SU-DHL-6 (cell line): Measurements from ENCODE around the gene SLC26A6.

Experiments used
- H2AFZ ChIP-seq: fragments of 200-600 bp; sonication (generic); 2 replicates; pipeline ENCODE4 v1.6.1; 2014; ENCODE audit warnings: low read depth, mild to moderate bottlenecking, moderate library complexity, mixed read lengths, antibody characterized with exemption, low read length; ENCODE audit not compliant: severe bottlenecking
- H3F3A ChIP-seq: fragments of 200-600 bp; shearing (Covaris generic); 2 replicates; pipeline ENCODE4 v1.6.0; 2016; ENCODE audit warnings: antibody characterized with exemption, mild to moderate bottlenecking; ENCODE audit not compliant: insufficient read depth
- H3K27ac ChIP-seq: fragments of 200-600 bp; sonication (generic); 2 replicates; pipeline ENCODE4 v1.5.1; 2016; ENCODE audit warnings: low read depth, mild to moderate bottlenecking, low read length, moderate library complexity, mixed read lengths
- H3K27me3 ChIP-seq: fragments of 200-600 bp; sonication (generic), shearing (Covaris generic); 2 replicates; pipeline ENCODE4 v1.6.0; 2014; ENCODE audit warnings: mild to moderate bottlenecking, low read length
- H3K36me3 ChIP-seq: fragments of 200-600 bp; sonication (generic); 2 replicates; pipeline ENCODE4 v1.6.1; 2014; ENCODE audit warnings: mild to moderate bottlenecking, low read length, mixed read lengths
- H3K4me2 ChIP-seq: fragments of 300-600, 200-600 bp; shearing (Covaris generic), sonication (generic); 2 replicates; pipeline ENCODE4 v1.6.0; 2014; ENCODE audit warnings: low read length, low read depth, mild to moderate bottlenecking; ENCODE audit not compliant: poor library complexity, severe bottlenecking
- H3K4me3 ChIP-seq: fragments of 200-600 bp; sonication (generic); 2 replicates; pipeline ENCODE4 v1.5.1; 2014; ENCODE audit warnings: antibody characterized with exemption, low read length, mild to moderate bottlenecking, mixed read lengths; ENCODE audit not compliant: insufficient read depth, poor library complexity, severe bottlenecking
- H3K79me2 ChIP-seq: fragments of 200-600 bp; sonication (generic); 2 replicates; pipeline ENCODE4 v1.6.1; 2014; ENCODE audit warnings: mild to moderate bottlenecking, low read length, moderate library complexity; ENCODE audit not compliant: insufficient read depth
- H3K9ac ChIP-seq: fragments of 200-600 bp; sonication (generic); 2 replicates; pipeline ENCODE4 v1.7.0; 2014; ENCODE audit warnings: mild to moderate bottlenecking, low read length
- H3K9me2 ChIP-seq: fragments of 200-600 bp; sonication (generic); replicated peaks from 2 replicates; pipeline ENCODE4 v1.6.1; 2014; ENCODE audit warnings: low read length; ENCODE audit not compliant: insufficient read depth
- H3K9me3 ChIP-seq: fragments of 200-600 bp; sonication (generic); 2 replicates; pipeline ENCODE4 v1.6.1; 2014; ENCODE audit warnings: low read length, mixed read lengths; ENCODE audit not compliant: insufficient read depth
- H4K20me1 ChIP-seq: fragments of 200-600 bp; sonication (generic); 2 replicates; pipeline ENCODE4 v1.6.1; 2014; ENCODE audit warnings: low read depth, mild to moderate bottlenecking, antibody characterized with exemption, low read length, moderate library complexity, mixed read lengths
- CTCF ChIP-seq: fragments of 200-600 bp; sonication (generic); IDR thresholded peaks from one replicate; pipeline ENCODE4 v1.5.1; 2017; ENCODE audit warnings: antibody characterized with exemption, mild to moderate bottlenecking, low read length, moderate library complexity; ENCODE audit not compliant: insufficient read depth, poor library complexity, severe bottlenecking
- EZH2phosphoT487 ChIP-seq: fragments of 200-600 bp; sonication (generic), shearing (Covaris generic); conservative IDR thresholded peaks from 2 replicates; pipeline ENCODE4 v1.6.1; 2018; ENCODE audit warnings: mild to moderate bottlenecking, antibody characterized with exemption, low read length, moderate library complexity, mixed read lengths

The SLC26A6 gene

GRCh38 chr3:48655606-48656005 lies 20.3 kb upstream of the SLC26A6 start:
- H3K79me2 ChIP-seq: no peaks in the 10 kb centered on the region
- TF ChIP-seq EZH2phosphoT487 (no peak), CTCF (no peak)
- H3K36me3 ChIP-seq: no peaks in the 10 kb centered on the region
- H3K4me3 ChIP-seq: peak overlapping the region; percentile 54
- peak overlapping the region; percentile 43 for H3K4me2 ChIP-seq
- peak overlapping the region; percentile 80 for H2AFZ ChIP-seq
- no peak overlapping the region for H3K27ac ChIP-seq
- H4K20me1 ChIP-seq: no peaks in the 10 kb centered on the region
- H3K9ac ChIP-seq: peak overlapping the region; percentile 57
- H3K27me3 ChIP-seq: no peaks in the 10 kb centered on the region
- no peaks in the 10 kb centered on the region for H3K9me2 ChIP-seq
- 0 out of 2 replicates have a peak, but pooled peaks cover 6% of the 10 kb centered on the region for H3F3A ChIP-seq
- H3K9me3 ChIP-seq: no peaks in the 10 kb centered on the region

- no peak overlapping the region for H3K4me2 ChIP-seq
- no peaks in the 10 kb centered on the region for H3K79me2 ChIP-seq
- H2AFZ ChIP-seq: no peak overlapping the region
- H3K27me3 ChIP-seq: no peaks in the 10 kb centered on the region
- no peaks in the 10 kb centered on the region for H3K36me3 ChIP-seq
- no peak overlapping the region for H3K4me3 ChIP-seq
- H3F3A ChIP-seq: 0 out of 2 replicates have a peak, but pooled peaks cover 6% of the 10 kb centered on the region
- no peaks in the 10 kb centered on the region for H3K9me2 ChIP-seq
- no peak overlapping the region for H3K27ac ChIP-seq
- no peaks in the 10 kb centered on the region for H3K9me3 ChIP-seq
- H4K20me1 ChIP-seq: no peaks in the 10 kb centered on the region
- TF ChIP-seq CTCF (no peak), EZH2phosphoT487 (no peak)
- H3K9ac ChIP-seq: no peak overlapping the region
Measured at GRCh38 chr3:48655063-48655462, 19.8 kb upstream of the SLC26A6 start.

GRCh38 chr3:48652923-48653715 lies 17.9 kb upstream of the SLC26A6 start:
- Histone ChIP-seq H3F3A (no peaks in the 10 kb centered on the region), H3K4me2 (no peak overlapping the region), H3K36me3 (no peaks in the 10 kb centered on the region), H4K20me1 (no peaks in the 10 kb centered on the region), H3K4me3 (no peak overlapping the region), H2AFZ (no peak overlapping the region), H3K9ac (no peak overlapping the region), H3K27me3 (no peaks in the 10 kb centered on the region), H3K27ac (no peak overlapping the region), H3K79me2 (no peaks in the 10 kb centered on the region), H3K9me3 (no peaks in the 10 kb centered on the region), H3K9me2 (no peaks in the 10 kb centered on the region)
- TF ChIP-seq CTCF (no peak), EZH2phosphoT487 (no peak)
